IPS-11a (cell line): Measurements from ENCODE around the gene SLC26A4.

Experiments used
- H3K4me3 ChIP-seq: one replicate; pipeline ENCODE4 v1.5.1; 2013; ENCODE audit warnings: low read depth, low read length, control low read depth

The SLC26A4 gene

DNA sequence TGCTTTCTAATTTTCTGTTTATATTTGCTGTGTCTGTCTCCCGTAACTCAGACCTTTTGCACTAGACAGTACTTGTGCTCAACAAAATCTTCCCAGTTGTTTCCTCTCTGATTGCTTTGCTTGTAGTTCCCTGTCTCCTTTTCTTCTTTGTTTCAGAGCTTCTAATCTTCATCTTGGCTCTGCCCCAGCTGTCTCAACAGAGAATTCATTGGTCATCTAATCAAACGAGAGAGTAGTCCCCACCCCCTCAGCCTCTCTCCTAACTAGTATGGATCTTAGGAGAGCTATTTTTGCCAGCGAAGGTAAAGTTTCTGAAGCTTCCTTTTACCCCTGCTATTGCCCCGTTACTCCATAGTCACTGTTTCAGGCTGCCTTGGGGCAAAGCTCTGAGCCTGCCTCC lies 32.8 kb downstream of the SLC26A4 start:
- no peak overlapping the region for H3K4me3 ChIP-seq

DNA sequence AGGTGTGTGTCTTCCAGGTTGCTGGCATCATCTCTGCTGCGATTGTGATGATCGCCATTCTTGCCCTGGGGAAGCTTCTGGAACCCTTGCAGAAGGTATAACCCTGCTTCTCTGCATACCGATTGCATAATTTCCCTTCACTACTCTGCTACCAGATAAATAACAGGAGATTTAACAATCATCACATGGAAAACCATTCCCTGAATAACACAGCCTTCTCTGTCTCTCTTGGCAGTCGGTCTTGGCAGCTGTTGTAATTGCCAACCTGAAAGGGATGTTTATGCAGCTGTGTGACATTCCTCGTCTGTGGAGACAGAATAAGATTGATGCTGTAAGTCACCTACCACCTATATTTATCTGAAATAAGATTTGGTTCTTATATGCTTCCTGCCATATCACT lies 33.8 kb downstream of the SLC26A4 start:
- no peak overlapping the region for H3K4me3 ChIP-seq

DNA sequence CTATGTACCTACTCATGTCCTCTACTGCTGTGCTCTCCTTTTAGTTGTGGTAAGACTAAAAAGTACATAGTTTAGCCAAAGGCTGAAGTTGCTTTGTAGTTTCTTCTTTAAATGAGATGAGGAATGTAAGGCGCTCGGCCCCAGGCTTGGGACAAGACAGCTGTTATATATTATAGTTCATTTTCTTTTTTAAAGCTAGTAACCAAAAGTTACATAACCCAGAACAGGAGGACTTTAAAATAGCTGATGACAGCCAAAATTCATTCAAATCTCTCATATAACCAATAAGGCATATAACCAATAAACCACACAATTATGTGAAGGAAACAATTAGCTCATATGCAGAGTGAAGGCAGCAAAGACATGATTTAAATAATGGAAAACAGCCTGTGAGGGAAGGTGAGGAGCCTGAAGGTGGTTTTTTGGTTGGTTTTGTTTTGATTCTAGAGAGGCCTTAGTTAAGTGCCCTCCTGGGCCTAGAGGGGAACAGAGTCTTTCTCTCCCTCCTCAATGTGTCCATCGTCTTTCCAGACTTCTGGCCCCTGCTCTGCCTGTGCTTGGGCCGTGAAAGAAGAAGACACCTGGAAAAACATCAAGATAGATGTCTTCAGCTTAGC lies 35.8 kb downstream of the SLC26A4 start:
- no peak overlapping the region for H3K4me3 ChIP-seq

DNA sequence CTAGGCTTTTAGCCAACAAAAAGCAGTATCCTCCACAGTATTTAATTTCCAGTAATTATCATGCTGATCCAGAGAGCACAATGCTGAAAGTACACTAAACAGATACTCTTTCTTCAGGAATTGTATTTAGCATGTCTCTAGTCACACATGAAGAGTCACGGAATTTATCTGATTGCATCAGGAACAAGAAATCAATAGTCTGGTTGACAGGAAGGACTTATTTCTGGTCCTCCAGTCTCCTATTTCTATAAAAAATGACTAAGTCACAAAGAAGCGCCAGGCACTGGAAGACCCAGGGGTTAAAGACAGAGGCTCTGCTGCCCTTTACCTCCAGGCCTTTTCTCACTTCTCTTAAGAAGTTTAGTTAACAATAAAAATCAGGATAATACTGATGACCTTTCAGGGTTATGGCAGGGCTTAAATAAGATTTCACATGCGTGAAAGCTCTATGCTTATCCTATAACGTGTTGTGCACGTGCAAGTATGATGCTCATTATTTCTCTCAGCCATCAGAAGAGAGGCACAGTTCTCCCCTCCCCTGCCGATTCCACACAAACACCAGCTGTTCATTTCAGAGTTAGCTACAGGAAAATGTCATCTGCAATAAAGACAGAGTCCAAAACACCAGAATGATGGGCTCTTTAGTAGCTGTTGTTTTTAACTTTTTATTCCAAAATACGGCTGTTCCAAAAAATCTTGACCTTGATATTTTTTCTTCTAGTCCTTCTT lies 36.9 kb downstream of the SLC26A4 start:
- H3K4me3 ChIP-seq, result no peak overlapping the region

DNA sequence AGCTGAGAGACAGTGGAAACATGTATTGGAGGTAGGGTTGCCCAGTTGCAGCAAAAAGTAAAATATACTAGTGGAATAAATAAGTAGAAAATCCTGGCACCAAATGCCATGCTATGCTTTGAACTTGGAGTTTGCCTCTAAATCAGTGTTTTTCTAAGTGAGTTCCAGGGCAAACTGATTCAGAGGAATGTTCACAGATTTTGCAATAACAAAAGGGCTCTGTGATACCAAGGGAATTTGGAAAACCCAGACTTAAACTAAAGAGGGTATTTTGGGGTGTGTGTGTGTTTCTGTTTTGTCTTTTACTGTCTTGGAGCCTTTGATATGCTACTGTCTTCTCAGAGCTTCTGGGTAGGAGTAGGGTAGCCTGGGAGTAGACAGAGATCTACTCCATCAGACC lies 39.9 kb downstream of the SLC26A4 start:
- no peak overlapping the region for H3K4me3 ChIP-seq

DNA sequence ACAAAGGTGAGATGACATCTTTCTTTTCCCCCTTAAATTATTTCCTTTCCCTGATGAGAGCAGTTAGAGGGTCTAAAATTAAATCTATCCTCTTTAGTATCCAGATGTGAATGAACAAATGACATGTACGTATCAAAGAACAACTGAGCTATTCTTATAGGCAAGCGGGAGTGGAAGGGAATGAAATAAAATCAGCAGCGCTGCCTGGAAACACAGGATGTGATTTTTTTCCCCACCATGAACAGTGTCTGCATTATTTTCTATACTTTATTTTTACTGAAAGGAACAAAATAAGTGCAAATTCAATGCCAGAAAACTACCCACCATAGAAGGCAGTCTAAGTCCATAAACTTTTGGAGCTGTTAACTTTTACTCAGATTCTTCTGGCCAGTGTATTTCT lies 40.6 kb downstream of the SLC26A4 start:
- no peak overlapping the region for H3K4me3 ChIP-seq

DNA sequence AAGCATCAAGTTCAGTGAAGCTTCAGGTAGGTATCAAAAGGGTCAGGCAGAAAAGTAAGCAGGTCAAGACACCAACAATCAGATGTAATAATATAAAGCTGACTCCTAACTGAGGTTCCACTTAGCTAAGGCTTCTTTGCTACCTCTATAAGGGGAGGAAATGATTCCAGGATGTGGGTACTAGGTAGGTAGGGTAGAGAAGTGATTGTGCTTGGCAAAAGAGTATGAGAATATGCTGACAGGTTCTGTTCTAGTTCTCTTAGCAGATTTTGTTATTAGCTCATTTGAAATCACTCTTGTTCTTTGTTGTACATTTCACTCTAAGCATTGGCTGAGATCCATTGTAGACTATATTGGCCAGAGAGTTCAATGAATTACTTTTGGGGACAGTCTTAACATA lies 42.6 kb downstream of the SLC26A4 start:
- no peak overlapping the region for H3K4me3 ChIP-seq

DNA sequence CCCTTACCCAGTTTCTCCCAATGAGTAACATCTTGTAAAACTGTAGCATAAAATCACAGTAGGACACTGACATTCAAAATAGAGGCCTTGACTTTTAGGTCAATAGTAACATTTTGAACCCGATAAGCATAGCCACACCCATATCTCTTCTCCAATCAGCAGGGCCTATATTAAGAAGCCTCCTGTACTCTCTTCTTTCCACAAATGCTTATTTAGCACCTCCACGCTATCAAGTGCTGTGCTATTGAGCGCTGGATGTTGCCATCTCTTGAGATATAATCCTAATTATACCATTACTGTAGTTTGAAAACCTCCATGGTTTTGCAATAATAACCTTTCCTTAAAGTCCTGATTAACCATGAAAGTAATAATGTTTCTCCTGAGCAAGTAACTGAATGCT lies 43.2 kb downstream of the SLC26A4 start:
- no peak overlapping the region for H3K4me3 ChIP-seq

DNA sequence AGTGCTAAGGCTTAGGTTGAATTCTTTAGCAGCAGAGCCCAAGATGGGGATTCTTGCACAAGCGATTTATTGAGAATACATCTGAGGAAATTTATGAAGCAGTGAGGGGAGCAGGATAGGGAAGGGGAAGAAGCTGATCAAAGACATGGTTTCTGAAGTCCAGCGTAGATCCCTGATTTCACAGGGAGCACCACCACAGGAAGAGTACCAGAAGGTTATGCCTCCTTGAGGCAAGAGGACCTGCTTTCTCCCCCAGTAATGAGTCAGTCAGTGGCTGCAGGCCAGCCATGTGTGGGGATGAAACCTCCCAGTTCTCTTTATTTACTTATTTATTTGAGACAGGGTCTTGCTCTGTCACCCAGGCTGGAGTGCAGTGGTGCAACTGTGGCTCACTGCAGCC lies 48.3 kb downstream of the SLC26A4 start:
- H3K4me3 ChIP-seq, result no peak overlapping the region

DNA sequence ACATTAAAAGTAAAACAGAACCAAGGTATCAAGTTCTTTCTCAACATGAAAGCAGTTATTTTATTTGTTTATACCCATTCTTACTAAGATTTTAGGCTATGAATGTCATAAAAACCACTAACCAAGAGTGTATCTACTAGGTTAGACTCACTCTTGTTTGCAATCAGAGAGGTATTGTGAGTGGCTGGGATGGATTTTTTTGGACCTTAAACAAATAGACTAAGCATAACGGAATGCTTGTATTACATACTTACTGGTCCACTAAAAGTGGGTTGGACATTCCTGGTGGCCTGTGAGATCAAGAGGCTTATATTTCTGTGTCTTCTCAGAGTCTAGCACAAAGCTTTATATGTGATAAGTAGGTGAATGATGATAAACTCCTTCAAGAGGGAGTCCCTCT lies 50.7 kb downstream of the SLC26A4 start:
- H3K4me3 ChIP-seq, result no peak overlapping the region

DNA sequence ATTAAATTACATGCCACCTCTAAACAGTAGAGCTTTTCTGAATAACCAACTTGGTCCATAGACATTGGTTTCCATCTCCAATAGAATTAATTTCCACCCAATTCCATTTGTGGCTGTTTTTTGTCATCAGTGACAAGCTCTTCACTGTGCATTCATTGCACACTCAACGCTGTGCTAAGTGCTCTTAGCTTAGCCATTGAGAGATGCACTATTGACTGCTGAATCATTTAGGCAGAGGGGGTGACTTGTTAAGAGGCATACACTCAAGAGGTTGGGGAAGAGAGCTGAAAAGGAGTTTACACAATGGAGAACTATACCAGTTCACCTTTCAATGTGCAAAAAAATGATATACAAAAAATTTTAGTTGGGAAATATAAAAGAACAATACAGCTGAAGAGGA lies 51.4 kb downstream of the SLC26A4 start:
- no peak overlapping the region for H3K4me3 ChIP-seq

DNA sequence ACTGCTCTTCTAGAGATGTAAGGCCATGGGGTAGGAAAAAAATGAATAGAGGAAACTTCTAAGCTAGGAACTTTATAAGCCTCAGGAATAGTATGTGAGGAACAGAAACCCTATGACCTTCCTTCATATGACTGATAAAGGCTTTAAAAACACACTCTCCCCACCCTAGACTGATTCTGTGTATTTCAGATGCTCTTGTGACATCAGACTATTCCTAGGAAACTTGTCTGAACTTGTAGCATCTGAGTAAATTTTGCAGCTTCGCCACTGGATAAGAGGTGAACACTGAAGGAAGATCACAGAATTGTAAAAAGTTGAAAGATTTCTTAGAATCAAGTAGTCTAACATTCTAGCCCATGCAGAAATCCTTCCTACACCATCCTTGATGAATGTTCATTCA lies 52.3 kb downstream of the SLC26A4 start:
- no peak overlapping the region for H3K4me3 ChIP-seq

DNA sequence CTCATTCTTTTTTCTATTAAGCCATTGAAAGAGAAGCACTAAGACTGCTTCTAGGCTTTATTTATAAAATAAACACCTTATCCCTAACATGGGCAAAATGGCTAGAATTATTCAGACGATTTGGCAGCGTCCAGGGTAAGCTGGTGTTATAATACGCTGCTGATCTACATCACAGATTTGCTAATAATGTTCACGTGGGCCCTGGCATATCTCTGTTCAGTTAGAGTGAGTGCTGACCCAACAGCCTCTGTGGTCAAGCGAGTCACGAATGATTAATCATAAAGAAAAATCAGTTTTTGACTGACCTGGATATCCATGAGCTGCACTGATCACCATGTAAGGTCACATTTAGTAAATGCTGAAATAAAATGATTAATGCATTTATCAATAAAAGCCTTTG lies 54.9 kb downstream of the SLC26A4 start:
- H3K4me3 ChIP-seq, result no peak overlapping the region

DNA sequence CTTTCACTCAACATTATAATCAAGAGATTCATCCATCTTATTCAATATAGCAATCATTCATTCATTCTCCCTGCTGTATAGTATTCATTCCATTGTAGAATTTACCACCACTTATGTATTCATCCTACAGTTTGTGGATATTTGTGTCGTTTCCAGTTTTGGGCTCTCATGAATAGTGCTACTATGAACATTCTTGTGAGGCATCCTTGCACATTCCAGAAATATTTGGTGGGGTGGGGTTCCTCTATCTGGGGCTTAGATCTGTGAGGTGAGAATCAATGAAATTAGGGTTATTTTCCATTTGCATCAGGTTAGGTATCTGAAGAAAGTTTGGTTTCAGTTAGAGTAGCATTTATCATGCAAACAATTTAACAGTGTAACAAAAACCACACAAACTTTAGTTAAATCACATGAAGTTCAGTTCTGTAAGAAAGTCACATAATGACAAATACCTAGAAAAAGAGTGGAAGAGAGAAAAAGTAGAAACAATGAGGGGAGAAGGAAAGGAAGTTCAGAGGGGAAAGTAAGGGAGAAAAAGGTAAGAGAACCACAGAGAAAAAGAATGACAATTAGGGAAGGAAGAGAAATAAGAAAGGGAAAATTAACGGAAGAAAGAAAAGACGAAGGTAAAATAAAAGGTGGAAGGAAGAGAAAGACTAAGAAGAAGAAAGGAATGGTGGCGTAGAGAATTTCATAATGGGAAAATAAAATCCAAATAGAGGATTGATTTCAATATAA lies 58.0 kb downstream of the SLC26A4 start:
- no peak overlapping the region for H3K4me3 ChIP-seq

DNA sequence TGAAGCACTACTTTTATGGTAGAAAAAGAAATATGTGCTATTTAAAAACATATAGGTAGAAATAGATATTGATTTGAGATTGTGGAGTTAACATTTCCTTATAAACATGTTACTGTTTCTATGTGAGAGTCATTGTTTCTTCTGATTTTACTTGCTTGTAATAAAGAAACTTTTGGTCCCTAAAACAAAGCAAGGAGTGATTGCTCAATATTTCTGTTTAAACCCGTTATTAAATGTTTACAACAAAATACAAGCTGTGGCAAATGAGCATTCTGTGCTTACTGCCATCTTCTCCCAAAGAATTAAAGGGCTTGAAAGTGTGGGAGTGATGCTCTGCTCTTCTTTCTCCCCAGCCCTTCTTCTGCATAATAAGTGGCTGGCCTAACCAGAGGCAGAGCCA lies 60.7 kb downstream of the SLC26A4 start:
- H3K4me3 ChIP-seq, result no peak overlapping the region

DNA sequence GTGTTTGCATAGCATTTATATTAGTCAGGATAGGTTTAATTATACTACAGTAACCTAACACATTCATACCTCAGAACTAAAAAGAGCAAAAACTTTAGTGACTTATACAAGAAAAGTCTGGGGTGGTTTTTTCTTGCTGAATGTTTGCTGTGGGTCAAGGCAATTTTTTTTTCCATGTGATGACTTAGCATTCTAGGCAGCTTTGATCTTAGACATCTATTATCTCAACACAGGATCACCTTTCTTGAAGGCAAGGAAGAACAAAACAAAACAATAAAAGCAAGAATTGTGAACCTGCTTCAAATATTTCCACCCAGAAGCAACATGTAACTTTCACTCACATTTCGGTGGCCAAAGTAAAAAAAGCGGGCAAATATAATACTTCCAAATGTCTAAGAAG lies 62.6 kb downstream of the SLC26A4 start:
- no peak overlapping the region for H3K4me3 ChIP-seq

DNA sequence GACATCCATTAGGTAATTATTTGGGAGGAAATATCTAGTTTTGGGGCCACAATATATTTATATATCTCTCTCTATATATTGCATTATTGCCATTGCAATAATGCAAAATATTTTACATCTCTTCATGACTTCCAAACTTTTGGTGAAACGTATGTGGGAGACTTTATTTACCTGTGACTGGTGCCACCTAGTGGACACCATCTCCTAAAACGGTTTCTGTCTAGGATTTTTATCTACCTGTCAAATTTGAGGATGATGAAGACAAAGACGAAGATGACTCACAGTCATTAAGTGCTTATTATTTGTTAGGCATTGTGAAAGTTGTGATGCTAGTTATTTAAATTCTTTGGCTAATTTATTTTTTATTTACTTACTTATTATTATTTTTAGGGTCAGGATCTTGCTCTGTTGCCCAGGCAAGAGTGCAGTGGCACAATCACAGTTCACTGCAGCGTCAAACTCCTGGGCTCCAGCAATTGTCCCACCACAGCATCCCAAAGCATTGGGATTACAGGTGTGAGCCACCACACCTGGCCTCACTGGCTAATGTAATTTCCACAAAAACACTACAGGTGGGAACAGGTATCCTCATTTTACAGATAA lies 64.6 kb downstream of the SLC26A4 start:
- H3K4me3 ChIP-seq, result no peak overlapping the region

DNA sequence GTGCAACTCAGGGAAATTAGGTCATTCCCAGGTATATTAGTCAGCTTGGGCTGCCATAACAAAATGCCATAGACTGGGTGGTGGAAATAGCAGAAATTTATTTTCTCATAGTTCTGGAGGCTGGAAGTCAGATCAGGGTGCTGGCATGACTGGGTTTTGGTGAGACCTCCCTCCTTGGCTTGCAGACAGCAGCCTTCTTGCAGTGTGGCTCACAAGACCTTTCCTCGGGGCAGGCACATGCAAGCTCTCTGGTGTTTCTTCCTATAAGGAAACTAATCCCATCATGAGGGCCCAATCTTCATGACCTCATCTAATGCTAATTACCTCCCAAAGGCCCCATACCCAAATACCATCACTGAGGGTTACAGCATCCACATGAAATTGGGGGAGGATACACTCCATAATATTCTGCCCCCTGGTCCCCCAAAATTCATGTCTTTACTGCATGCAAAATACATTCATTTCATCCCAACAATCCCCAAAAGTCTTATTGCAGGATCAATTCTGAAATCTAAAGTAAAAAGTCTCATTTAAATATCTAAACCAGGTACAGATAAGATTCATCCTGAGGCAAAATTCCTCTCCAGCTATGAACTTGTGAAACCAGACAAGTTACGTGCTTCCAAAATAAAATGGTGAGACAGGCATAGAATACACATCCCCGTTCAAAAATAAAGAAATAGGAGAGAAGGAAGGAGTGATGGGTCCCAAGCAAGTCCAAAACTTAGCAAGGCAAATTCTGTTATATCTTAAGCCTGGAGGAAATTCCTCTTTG lies 65.9 kb downstream of the SLC26A4 start:
- no peak overlapping the region for H3K4me3 ChIP-seq

DNA sequence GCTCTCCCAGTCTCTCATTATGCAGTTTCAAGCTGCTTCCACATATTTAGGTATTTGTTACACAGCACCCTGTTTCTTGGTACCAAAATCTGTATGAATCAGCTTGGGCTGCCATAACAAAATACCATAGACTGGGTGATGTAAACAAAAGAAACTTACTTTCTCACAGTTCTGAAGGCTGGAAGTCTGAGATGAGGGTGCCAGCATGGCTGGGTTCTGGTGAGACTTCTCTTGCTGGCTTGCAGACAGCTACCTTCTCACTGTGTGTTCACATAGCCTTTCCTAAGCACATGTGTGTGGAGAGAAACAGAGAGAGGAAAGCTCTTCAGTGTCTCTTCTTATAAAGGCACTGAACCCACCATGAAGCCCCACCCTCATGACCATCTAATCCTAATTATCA lies 67.6 kb downstream of the SLC26A4 start:
- H3K4me3 ChIP-seq, result no peak overlapping the region

DNA sequence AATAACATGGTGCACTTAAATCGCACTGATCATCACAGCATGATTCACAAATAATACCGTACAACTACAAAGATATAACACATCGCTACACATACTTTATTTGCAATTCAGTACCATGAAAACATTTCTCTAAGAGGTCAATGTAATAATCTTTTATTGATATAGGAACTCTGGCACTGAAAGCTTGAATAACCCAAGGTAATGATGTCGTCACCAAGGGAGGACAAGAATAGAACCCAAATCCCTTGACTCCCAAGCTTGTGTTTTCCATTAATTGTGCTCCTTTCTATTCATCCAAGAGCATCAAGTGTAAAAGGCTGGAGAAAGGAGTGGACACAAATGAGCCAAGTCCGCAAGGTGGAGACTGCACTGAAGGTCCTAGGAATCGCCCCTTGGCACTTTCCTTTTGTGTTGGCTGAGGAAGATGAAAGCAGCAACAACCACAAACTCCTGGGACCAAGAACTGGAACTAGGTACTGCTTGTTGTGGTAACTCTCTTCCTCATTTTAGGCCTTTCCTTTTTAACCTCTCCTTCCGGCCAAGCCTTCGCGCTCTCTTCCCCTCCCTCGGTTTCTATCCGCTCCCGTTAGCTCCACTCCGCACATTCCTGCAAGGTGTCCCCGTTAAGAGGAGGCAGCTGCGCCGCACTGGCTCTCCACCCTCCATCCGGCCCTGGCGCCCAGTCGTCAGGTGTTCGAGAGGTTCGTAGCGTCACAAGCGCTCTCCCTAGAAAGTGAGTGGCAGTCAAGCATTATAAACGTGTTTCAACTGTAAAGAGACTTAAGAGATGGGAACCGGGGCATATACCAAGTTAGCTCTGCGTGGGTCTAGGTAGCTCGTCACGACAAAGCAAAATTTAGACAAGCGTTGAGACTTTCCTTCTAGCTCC lies 82.3 kb downstream of the SLC26A4 start:
- H3K4me3 ChIP-seq, result peak overlapping the region; percentile 88
